GOT3 (cell line): ENCODE results near the gene GARRE1.
"Not testable (repeated sequence)": the region's sequence is repeated elsewhere in the genome, so short reads cannot be mapped to it uniquely, and the experiment has no call there.

Source experiments
- DNase-seq: peaks from one replicate; lab custom pipeline; 2025; ENCODE audit warnings: mixed read lengths; lab: John Stamatoyannopoulos, UW

Gene GARRE1, protein sequence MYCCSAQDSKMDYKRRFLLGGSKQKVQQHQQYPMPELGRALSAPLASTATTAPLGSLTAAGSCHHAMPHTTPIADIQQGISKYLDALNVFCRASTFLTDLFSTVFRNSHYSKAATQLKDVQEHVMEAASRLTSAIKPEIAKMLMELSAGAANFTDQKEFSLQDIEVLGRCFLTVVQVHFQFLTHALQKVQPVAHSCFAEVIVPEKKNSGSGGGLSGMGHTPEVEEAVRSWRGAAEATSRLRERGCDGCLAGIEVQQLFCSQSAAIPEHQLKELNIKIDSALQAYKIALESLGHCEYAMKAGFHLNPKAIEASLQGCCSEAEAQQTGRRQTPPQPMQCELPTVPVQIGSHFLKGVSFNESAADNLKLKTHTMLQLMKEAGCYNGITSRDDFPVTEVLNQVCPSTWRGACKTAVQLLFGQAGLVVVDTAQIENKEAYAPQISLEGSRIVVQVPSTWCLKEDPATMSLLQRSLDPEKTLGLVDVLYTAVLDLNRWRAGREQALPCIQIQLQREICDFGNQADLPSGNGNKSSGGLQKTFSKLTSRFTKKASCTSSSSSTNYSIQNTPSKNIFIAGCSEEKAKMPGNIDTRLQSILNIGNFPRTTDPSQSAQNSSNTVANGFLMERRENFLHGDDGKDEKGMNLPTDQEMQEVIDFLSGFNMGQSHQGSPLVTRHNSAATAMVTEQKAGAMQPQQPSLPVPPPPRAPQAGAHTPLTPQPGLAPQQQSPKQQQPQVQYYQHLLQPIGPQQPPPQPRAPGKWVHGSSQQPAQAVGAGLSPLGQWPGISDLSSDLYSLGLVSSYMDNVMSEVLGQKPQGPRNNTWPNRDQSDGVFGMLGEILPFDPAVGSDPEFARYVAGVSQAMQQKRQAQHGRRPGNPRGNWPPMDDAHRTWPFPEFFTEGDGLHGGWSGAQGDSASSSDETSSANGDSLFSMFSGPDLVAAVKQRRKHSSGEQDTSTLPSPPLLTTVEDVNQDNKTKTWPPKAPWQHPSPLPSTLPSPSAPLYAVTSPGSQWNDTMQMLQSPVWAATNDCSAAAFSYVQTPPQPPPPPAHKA (N-terminal part only)

DNA sequence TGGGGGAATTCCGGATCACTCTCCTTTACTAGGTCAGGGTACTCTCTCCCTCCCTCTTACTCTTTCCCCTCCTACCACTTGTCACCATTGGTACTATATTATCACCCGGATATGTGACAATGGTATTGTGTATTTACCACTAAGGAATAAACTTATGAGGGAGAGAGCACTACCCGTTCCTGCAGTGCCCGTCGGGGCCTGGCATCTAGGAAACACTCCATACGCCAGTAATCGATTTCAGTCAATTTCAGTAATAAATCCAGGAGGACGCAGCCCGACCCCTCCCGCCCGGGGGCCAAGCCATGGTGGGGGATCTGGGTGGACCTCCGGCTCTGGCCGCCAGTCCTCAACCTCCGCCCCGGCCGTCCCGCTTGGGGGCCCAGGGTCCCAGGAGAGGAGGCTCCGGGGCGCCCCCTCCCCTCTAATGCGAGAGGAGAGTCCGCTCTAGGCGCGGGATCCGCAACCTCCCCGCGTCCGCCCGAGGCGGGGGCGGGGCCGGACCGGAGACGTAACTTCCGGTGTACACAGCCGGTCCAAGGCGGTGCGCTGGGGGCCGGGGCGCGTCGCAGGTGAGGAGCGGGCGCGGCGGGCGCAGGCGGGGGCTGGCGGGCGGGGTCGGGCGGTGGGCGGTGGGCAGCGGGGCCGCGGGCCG lies at the start of gene GARRE1:
TSS of gene GARRE1 (plus strand) at position 509 of the 652 bp plus-strand sequence. CDS start 45,920 bp downstream, outside the sequence.
- no peak for DNase-seq

DNA sequence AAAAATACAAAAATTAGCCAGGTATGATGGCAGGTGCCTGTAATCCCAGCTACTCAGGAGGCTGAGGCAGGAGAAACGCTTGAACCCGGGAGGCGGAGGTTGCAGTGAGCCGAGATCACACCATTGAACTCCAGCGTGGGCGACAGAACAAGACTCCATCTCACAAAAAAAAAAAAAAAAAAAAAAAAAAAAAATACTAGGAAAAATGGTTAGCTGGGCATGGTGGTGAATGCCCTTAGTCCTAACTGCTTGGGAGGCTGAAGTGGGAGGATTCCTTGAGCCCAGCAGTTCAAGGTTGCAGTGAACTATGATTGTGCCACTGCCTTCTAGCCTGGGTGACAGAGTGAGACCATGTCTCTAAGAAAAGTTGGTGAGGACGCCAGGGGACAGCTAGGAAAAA lies 49.0 kb upstream of the GARRE1 start:
- not testable (repeated sequence) for DNase-seq

DNA sequence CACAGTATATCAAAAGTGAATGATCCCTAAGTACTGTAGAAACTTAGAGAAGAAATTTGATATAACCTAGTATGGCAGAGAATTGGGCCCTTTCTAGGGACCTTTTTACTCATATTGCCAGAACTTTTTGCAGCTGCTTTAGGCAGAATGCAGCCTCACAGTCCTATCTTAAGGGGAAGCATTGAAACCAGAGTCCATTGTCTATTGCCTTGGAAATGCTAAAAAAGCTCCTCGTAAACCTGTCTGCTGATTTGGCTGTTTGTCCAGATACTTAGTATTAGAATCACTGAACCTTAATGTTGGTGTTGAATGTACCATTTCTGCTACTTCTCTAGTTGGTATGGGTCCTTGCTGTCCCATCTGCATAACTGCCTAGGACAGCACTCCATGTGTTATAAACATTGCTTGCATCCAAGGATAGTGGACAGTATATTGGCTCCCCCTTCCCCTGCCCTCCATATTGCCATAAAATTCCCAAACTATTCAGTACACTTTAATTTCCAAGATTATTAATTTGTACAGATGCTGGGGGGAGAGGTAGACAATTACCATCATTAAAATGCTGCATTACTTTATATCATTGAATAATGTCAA lies 46.0 kb upstream of the GARRE1 start:
- no peak for DNase-seq

DNA sequence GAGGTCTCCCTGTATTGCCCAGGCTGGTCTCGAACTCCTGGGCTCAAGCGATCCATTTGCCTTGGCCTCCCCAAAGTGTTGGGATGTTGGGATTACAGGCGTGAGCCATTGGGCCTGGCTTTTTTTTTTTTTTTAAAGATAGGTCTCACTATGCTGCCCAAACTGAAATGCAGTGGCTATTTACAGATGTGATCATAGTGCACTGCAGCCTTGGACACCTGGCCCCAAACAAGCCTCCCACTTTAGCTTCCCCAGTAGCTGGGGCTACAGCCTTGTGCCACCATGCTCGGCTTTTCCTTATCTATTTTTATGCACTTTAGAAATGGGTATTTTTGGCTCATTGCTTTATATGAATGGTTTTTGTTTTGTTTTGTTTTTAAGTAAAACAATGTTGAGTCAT lies 44.6 kb upstream of the GARRE1 start:
- no peak for DNase-seq

DNA sequence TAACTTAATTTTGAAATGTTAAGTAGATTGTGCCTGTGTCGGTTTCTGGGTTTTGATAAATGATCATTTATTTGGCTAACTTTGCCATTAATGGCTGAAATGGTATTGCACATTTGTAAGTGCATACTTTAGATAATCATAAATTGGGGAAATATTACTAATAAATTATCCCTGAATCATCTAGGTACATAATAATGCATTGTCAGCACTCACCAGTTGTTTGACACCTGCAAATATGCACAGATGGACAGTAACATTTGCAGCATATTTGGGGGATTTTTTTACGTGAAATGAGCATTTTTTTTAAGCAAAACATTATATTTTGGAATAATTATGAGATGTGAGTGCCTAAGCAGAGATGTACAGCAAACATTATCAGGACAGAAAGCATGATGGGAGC lies 41.1 kb upstream of the GARRE1 start:
- no peak for DNase-seq

DNA sequence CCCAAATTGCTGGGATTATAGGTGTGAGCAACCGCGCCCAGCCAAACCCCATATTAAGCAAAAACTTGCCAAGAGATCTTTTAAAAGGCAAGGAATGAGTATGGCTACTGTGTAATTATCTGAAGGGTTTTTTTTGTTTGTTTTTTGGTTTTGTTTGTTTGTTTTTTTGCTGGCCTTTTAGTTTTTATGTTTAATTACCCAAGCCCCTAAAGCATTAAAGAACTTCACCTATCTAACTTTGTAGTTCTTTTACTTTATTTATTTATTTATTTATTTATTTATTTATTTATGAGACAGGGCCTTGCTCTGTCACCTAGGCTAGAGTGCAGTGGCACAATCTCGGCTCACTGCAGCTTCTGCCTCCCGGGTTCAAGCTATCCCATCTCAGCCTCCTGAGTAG lies 40.3 kb upstream of the GARRE1 start:
- DNase-seq = no peak

DNA sequence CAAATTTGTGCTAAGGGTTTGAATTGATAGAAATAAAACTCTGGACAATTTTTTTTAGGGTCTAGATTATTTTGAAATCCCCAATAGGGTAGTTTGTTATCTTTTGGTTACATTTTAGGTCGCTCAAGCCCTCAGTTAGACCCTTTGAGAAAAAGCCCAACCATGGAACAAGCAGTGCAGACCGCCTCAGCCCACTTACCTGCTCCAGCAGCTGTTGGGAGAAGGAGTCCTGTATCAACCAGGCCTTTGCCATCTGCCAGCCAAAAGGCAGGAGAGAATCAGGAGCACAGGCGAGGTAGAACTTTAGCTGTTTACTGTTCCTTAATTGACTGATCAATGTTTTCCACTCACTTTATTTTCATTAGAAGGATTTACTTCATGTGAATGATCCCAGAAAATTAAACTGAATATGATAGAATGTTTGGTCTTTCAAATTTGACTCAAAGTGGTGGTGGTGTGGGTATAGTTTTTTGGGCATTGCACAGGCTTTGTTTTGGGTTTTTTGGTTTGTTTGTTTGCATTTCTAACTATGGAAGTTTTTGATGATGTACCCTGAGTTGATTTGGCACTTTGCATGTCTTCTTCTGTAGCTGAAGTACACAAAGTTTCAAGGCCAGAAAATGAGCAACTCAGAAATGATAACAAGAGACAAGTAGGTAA lies 39.2 kb upstream of the GARRE1 start:
- no peak for DNase-seq

DNA sequence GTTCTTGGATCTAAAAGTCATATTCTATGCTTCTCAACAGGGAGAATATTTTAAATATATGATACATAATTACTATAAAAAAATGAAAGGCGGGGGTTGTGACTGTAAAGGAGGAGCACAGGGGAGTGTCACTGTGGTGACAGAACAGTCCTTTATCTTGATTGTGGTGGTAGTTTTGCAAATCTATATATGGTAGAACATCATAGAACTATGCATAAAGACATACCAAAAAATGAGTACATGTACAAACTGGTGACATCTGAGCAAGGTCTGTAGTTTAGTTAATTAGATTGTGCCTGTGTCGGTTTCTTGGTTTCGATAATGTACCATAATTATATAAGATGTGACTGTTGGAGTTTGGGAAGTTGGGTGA lies 38.7 kb upstream of the GARRE1 start:
- DNase-seq = no peak

DNA sequence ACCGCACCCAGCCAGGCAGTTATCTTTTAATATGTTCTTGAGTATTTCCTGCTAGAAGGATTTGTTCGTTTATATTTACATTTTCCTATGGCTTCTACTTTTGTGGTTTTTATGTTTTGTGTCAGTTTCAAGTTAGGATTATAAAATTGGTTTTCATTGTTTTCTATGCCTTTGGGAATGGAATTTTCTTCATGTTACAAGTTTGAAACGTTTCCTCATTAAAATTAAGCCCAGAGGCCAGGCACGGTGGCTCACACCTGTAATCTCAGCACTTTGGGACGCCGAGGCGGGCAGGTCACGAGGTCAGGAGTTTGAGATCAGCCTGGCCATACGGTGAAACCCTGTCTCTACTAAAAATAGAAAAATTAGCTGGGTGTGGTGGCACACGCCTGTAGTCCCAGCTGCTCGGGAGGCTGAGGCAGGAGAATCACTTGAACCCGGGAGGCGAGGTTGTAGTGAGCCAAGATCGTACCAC lies 37.6 kb upstream of the GARRE1 start:
- not testable (repeated sequence) for DNase-seq

DNA sequence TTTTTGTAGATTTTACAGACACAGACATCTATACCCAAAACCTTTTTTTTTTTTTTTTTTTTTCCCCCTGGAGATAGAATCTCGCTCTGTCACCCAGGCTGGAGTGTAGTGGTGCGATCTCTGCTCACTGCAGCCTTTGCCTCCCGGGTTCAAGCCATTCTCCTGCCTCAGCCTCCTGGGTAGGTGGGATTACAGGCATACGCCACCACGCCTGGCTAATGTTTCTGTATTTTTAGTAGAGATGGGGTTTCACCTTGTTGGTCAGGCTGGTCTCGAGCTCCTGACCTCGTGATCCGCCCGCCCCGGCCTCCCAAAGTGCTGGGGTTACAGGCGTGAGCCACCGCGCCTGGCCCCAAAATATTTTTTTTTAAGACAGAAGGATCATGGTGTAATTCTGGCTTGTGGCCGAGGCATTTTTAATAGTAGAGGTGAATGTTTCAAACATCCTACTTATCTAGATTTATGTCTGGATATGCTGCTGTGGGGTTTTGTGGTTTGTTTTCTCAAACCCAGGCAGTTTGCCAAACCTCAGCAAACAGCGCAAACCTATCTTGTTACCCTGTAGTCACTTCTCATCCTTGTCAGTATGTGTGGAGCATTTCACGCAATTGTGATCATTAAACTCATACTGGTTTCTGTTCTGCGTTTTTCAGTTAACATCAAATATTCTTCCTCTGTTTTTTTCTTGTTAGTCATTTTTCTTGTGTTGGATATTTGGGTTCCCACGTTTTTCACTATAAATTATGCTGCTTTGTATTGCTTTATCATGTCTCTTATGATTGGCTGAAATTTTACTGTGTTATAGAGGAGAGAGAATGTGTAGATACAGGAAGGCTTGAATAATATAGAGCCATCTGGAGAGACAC lies 36.2 kb upstream of the GARRE1 start:
- DNase-seq = no peak

DNA sequence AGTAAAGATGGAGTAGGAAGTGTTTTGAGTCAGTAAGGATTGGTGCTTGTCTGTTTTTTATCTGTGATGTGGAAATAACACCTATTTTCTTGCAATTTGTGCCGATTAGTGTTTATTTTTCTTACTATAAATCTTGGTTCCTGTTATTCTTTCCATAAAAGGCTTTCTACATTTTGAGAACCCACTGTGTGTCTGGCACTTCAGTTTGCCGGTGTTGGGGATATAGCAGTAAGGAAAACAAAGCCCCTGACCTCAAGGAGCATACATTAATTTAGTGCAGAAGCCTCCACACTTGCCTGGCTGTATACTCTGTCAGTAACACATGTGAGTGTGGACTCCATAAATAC lies 35.6 kb upstream of the GARRE1 start:
- DNase-seq = no peak

DNA sequence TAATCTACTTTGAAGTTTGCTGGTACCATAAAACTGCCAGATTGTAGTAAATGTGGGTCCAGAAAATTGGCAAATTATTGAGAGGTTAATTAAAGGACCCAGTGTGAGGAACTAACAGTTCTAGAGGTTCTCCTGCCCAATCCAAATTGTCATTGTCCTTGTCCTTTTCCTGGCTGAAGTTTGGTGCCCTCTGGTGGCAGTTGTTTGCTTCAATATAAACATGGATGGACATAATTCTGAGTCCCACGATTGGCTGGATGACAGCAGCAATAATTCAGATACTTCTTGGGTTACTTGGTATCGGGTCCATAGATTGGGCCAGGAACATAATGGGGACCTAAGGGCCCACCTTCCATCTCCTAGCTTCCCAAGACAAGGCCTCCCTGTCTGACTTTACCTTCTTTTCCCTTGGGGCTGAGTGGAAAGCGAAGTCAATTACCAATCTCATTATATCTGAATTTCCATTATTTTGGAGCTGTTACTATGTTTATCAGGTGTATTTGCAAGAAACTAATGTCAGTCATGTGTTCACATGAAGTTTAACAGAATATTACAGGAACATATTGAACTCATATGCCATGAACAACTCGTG lies 33.8 kb upstream of the GARRE1 start:
- DNase-seq = no peak

DNA sequence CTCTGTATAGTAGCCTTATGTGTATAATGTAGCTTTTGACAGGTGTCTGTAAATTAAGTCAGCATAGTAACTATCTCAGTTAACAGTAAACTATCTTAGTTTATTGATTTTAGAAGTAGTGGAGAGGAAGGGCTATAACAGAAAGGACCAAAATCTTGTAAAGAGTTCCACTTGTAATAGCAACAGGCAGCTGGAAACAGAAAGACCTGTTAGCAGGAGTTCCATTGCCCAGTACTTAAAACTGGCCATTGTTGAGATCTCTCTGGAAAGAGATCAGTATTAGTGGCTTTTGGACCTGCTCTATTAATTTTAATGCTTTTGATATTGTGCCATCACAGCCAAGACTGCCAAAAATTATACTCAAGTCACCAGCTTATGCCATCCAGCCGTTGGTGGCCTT lies 32.0 kb upstream of the GARRE1 start:
- no peak for DNase-seq

DNA sequence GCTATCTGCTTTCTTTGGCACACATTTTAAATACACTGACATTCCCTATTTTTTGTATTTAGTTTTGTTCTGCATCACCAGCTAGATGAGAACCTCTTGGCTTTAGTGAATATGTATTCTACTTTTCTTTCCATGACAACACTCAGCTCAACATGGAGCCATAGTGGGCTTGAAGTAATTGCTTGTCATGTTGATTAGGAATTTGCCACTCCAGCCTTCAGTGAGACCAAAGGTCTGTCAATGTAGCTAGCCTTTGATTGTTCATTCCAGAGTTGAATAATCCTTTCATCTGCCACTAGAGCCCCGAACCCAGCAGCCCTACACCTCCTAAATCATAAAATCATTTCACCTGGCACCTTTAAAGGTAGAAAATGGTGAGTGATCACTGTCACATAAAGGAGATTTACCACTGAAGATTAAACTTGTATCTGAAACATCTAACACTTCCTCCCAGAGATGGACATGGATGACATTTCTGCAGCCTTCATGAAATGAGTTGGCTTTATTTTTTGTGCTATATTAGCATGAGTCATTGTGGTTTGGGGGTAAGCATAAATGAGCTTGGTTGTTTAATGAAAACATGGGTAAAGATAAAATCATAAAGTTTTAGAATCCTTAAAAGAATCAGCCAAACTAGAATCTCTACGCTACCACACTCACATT lies 29.2 kb upstream of the GARRE1 start:
- DNase-seq = no peak

DNA sequence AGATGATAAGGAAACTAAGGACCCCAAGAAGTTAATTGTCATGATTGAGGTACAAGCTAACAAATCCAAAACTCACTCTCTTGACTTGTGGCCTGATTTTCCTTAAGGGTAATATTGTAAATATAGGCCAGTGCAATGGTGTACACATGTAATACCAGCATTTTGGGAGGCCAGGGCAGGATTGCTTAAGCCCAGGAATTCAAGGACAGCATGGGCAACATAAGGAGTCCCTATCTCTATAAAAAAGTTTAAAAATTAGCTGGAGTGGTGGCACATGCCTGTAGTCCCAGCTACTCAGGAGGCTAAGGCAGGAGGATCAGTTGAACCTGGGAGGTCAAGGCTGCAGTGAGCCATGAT lies 28.7 kb upstream of the GARRE1 start:
- no peak for DNase-seq

DNA sequence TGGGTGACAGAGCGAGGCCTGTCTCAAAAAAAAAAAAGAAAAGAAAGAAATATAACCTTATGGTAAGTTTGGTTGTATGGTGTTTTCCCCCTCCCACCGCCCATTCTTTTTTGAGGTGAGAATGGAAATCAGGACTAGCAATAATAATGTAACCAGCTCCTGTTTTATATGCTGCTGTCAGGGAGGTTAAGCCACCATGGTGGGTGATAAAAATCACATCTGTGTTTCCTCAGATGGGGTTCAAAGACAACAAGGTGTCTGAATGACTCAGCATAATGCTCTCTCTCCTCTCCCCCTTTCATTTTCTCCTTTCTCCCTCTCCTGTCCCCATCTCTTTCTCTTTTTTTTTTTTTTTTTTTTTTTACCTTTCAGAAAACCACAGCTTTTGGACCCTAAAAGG lies 28.3 kb upstream of the GARRE1 start:
- DNase-seq = no peak

DNA sequence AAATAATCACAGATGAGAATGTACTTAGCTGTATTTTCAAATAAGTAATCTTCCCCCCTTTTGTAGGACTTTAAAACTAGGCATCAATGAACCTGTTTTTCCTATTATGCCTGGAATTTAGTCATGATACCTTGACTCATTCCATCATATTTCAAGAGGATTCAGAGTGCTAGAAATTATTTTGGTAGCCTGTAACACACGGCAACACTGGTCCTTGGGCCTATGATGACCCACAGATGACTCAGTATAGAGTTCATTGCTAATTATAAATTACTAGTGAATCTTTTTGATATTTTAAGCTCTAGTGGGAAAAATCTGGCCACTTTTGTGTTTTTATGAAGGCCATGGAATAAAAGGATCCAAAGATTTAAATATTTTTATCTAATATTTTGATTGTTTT lies 26.0 kb upstream of the GARRE1 start:
- DNase-seq = no peak

DNA sequence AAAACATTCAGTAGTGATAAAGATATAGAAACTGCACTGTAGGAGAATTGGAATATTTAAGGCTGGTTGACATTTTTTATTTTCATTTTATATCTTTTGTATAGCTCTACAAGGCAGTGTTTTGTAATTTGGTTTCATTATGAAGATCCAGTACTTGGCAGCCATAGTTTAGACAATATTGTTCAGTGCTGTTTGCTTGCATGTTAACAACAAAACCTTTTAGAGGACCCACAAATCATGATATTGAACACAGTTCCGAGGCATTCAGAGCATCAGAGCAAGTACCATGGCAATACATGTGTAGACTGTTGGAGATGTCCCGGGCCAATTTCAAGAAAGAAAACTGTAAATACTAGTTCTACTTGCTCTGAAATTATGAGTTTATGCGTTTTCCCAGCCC lies 25.6 kb upstream of the GARRE1 start:
- no peak for DNase-seq

DNA sequence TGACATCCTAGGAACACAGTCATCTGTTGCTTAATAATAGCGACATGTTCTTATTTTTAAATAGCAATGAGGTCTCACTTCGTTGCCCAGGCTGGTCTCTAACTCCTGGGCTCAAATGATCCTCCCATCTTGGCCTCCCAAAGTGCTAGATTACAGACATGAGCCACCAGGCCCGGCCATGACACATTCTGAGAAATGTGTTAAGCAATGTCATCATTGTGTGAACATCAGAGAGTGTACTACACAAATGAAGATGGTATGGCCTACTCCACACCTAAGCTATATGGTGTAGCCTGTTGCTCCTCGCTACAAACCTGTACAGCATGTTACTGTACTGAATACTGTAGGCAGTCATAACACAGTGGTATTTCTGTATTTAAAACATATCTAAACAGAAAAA lies 24.6 kb upstream of the GARRE1 start:
- no peak for DNase-seq

DNA sequence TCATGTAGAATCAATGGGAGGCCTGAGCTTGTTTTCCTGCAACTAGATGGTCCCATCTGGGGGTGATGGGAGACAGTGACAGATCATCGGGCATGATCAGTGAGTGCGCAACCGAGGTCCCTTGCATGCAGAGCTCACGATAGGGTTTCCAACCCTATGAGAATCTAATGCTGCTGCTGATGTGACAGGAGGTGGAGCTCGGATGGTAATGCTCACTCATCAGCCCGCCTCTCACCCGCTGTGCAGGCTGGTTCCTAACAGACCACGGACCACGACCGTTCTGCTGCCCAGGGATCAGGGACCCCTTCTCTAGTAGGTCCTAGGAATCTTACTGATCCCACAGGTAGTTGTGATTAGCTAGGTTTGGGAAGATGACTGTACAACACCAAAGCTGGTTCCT lies 23.5 kb upstream of the GARRE1 start:
- DNase-seq = no peak
